Measurements from ENCODE around the gene CCDC12. TPM values are rescaled to one million over a fixed set of nuclear protein-coding genes. Genes with fewer than 3 reads are reported as not detected.
A peak's percentile ranks its signal among the peaks of the same experiment; 100 is the strongest.

CCDC12 gene
- total and polyA plus RNA-seq, 9 of the 15 experiments (the other 6 are each of a cell fraction or from before 2014, with no cell fraction given) = 8.9 to 201 (median 86.9) TPM

- in situ Hi-C loops (cut with MboI) = no loop called here
- no peak overlapping the region; a peak in 1 of 4 replicates for H3K9ac ChIP-seq (ENCODE audit: insufficient read depth in 1 of 2, low read depth in 2 of 2, low read length in 2 of 2)
- CTCF ChIA-PET (ENCODE audit: low intra/inter-chr PET ratio) = no interaction called here
Measured at GRCh38 chr3:47003461-47004368, 27.2 kb upstream of the CCDC12 start.

GRCh38 chr3:47003056-47003410 is 26.5 kb upstream of the CCDC12 start:
- no peaks in the 10 kb centered on the region for H3K27me3 ChIP-seq (ENCODE audit: control insufficient read depth in 2 of 2, insufficient read depth in 2 of 2, low read length in 2 of 2)
- H3K79me2 ChIP-seq (ENCODE audit: control insufficient read depth, insufficient read depth, low read length) = no peaks in the 10 kb centered on the region
- WGBS (ENCODE audit: insufficient coverage, low coverage, missing lambda C conversion rate) = 97% methylated on average over 10 of the region's 10 CpGs
- ATAC-seq (no peak), DNase-seq (ENCODE audit: extremely low read depth in 1 of 4, low spot score in 3 of 4) (no peak), FAIRE-seq (no peak)
- in situ Hi-C loops (cut with MboI) (no loop called here), intact Hi-C loops (cut with micrococcal nuclease) (no loop called here)
- H3K4me2 ChIP-seq (ENCODE audit: insufficient read depth, low read length) = no peak overlapping the region
- H3K9me3 ChIP-seq (replicated peaks; ENCODE audit: control insufficient read depth, insufficient read depth, low read depth, low read length) = no peaks in the 10 kb centered on the region
- POLR2A ChIA-PET = interaction anchor here (1.1 to 1.2 kb wide), 3 partner anchors 9 to 11 kb away, joined by 3 to 4 read pairs (median 4); no protein-coding TSS in a partner anchor
- peaks cover 100% of the 10 kb centered on the region for H3K36me3 ChIP-seq (ENCODE audit: control insufficient read depth, insufficient read depth, low read length)
- H3K9me1 ChIP-seq (ENCODE audit: control insufficient read depth, insufficient read depth, low read length) = no peaks in the 10 kb centered on the region
- peaks cover 0 to 46% of the 10 kb centered on the region in 2 experiments; a peak in 2 of 5 replicates for H3K4me1 ChIP-seq (replicated peaks in 1 of 2; ENCODE audit: control insufficient read depth in 2 of 2, insufficient read depth in 2 of 2, low read length in 2 of 2)
- TF ChIP-seq SRSF7 (optimal IDR thresholded peaks at IDR 0.05; ENCODE audit: low read depth, low read length) (no peak), MAX (CRISPR knock-in tag; IDR thresholded peaks at IDR 0.05) (0 out of 2 replicates have a peak, but pooled peaks have one; percentile 15)
- no TSS peak for BruUV-seq (replicated peaks)
- CTCF ChIA-PET (ENCODE audit: low intra/inter-chr PET ratio) = no interaction called here
- H3K27ac ChIP-seq (ENCODE audit: extremely low read depth, low read depth, low read length) = no peak overlapping the region
- H2AFZ ChIP-seq (ENCODE audit: low read depth, low read length) = no peak overlapping the region
- H3K9ac ChIP-seq (ENCODE audit: insufficient read depth in 1 of 2, low read depth in 2 of 2, low read length in 2 of 2) = no peak overlapping the region; a peak in 1 of 4 replicates
- no peak overlapping the region for H3K4me3 ChIP-seq
- peaks cover 8% of the 10 kb centered on the region; the same call in 1 of the 2 replicates for H4K20me1 ChIP-seq (replicated peaks; ENCODE audit: control insufficient read depth, insufficient read depth, low read length)

More at GRCh38 chr3:47003461-47004368, 27.2 kb upstream of the CCDC12 start:
- Histone ChIP-seq H3K9me3 (replicated peaks; ENCODE audit: control insufficient read depth, insufficient read depth, low read depth, low read length) (no peaks in the 10 kb centered on the region), H3K27me3 (ENCODE audit: control insufficient read depth in 2 of 2, insufficient read depth in 2 of 2, low read length in 2 of 2) (no peaks in the 10 kb centered on the region), H3K36me3 (ENCODE audit: control insufficient read depth, insufficient read depth, low read length) (peaks cover 100% of the 10 kb centered on the region), H4K20me1 (replicated peaks; ENCODE audit: control insufficient read depth, insufficient read depth, low read length) (peaks cover 3% of the 10 kb centered on the region; the same call in 1 of the 2 replicates), H3K9me1 (ENCODE audit: control insufficient read depth, insufficient read depth, low read length) (no peaks in the 10 kb centered on the region), H3K79me2 (ENCODE audit: control insufficient read depth, insufficient read depth, low read length) (no peaks in the 10 kb centered on the region), H3K4me3 (no peak overlapping the region), H3K4me2 (ENCODE audit: insufficient read depth, low read length) (no peak overlapping the region), H2AFZ (ENCODE audit: low read depth, low read length) (no peak overlapping the region), H3K27ac (ENCODE audit: extremely low read depth, low read depth, low read length) (no peak overlapping the region), H3K4me1 (replicated peaks in 1 of 2; ENCODE audit: control insufficient read depth in 2 of 2, insufficient read depth in 2 of 2, low read length in 2 of 2) (peaks cover 0 to 39% of the 10 kb centered on the region in 2 experiments; a peak in 1 of 5 replicates)
- FAIRE-seq = no peak
- DNase-seq (ENCODE audit: extremely low read depth in 1 of 4, low spot score in 3 of 4) = no peak
- intact Hi-C loops (cut with micrococcal nuclease) = no loop called here
- 93% methylated on average over 27 of the region's 27 CpGs for WGBS (ENCODE audit: insufficient coverage, low coverage, missing lambda C conversion rate)
- no peak for ATAC-seq
- no TSS peak for BruUV-seq (replicated peaks)
- TF ChIP-seq POLR2G (IDR thresholded peaks at IDR 0.05; ENCODE audit: low read depth, low read length) (peak; percentile 56), CREB1 (IDR thresholded peaks at IDR 0.05) (no peak), CREB1 (CRISPR knock-in tag; IDR thresholded peaks at IDR 0.05) (no peak)
- POLR2A ChIA-PET = interaction anchor here (0.7 to 1.5 kb wide), 5 partner anchors 8 to 19 kb away, joined by 3 to 5 read pairs (median 4); no protein-coding TSS in a partner anchor
